PC-9 (cell line): Measurements from ENCODE around the gene NAA50. TPM values are rescaled to one million over a fixed set of nuclear protein-coding genes. Genes with fewer than 3 reads are reported as not detected.

Experiments
- BruUV-seq: library from RNA; stranded (reverse); fragments of 400-500 nt; replicated peaks from 2 replicates; lab custom pipeline; 2021; lab: Mats Ljungman, UMichigan
- CTCF ChIA-PET: fragments of 300-600 bp; sonication (Branson Sonifier 250); formaldehyde crosslinking; loops from one replicate; lab custom pipeline; 2022; ENCODE audit warnings: antibody characterized with exemption; lab: Charles Lee
- POLR2A ChIA-PET: fragments of 300-600 bp; sonication (Branson Sonifier 250); formaldehyde crosslinking; loops from one replicate; lab custom pipeline; 2022; ENCODE audit warnings: antibody characterized with exemption; ENCODE audit not compliant: unreplicated experiment; lab: Charles Lee
- DNase-seq, 2 experiments: peaks; one replicate each; pipeline versions ENCODE4 v3.0.0 to v3.0.0-alpha.2; 2015 to 2022; ENCODE audit warnings: mixed read lengths in 1 of 2
- H2AFZ ChIP-seq: fragments of 200-600 bp; sonication (generic); 2 replicates; pipeline ENCODE4 v1.8.1; 2017; ENCODE audit warnings: antibody characterized with exemption
- H3F3A ChIP-seq: fragments of 200-600 bp; sonication (generic); 2 replicates; pipeline ENCODE4 v1.8.1; 2017; ENCODE audit warnings: antibody characterized with exemption, mild to moderate bottlenecking, low read depth; ENCODE audit not compliant: insufficient read depth
- H3K27ac ChIP-seq: fragments of 200-600 bp; sonication (generic); 2 replicates; pipeline ENCODE4 v1.6.1; 2016; ENCODE audit warnings: mixed run types
- H3K27me3 ChIP-seq: fragments of 200-600 bp; sonication (generic); 2 replicates; pipeline ENCODE4 v1.6.1; 2016; ENCODE audit warnings: low read depth, mixed run types; ENCODE audit not compliant: insufficient read depth
- H3K36me3 ChIP-seq: fragments of 200-600 bp; sonication (generic); 2 replicates; pipeline ENCODE4 v1.6.1; 2016; ENCODE audit warnings: low read depth, mixed run types
- H3K4me1 ChIP-seq: fragments of 200-600 bp; sonication (generic); replicated peaks from 2 replicates; pipeline ENCODE4 v1.6.1; 2016; ENCODE audit warnings: mixed run types; ENCODE audit not compliant: insufficient read depth
- H3K4me2 ChIP-seq: fragments of 200-600 bp; sonication (generic); 2 replicates; pipeline ENCODE4 v1.6.1; 2017; ENCODE audit warnings: mixed run types
- H3K4me3 ChIP-seq: fragments of 200-600 bp; sonication (generic); 2 replicates; pipeline ENCODE4 v1.6.1; 2016; ENCODE audit warnings: mixed run types
- H3K79me2 ChIP-seq: fragments of 200-600 bp; sonication (generic); 2 replicates; pipeline ENCODE4 v1.6.1; 2017; ENCODE audit warnings: low read depth, mixed run types
- H3K9me2 ChIP-seq: fragments of 200-600 bp; sonication (generic); 2 replicates; pipeline ENCODE4 v1.8.1; 2017; ENCODE audit warnings: mild to moderate bottlenecking; ENCODE audit not compliant: insufficient read depth
- H3K9me3 ChIP-seq: fragments of 200-600 bp; sonication (generic); 2 replicates; pipeline ENCODE4 v1.8.1; 2016; ENCODE audit warnings: low read depth; ENCODE audit not compliant: insufficient read depth
- H4K20me1 ChIP-seq: fragments of 200-600 bp; sonication (generic); 2 replicates; pipeline ENCODE4 v1.8.1; 2017; ENCODE audit not compliant: insufficient read depth
- EZH2 ChIP-seq: fragments of 200-600 bp; sonication (generic); IDR thresholded peaks from 2 replicates; pipeline ENCODE4 v1.8.0; 2017; ENCODE audit warnings: antibody characterized with exemption, low read depth
- intact Hi-C: fragments of 100-400 bp; cut with micrococcal nuclease; formaldehyde crosslinking; loops from one replicate; pipeline ENCODE4 v1.10.0; 2022; ENCODE audit not compliant: unreplicated experiment
- total RNA-seq: library from RNA; stranded (reverse); gene quantifications from 2 replicates; pipeline ENCODE4 v1.2.3, GENCODE V29; 2021
- TF ChIP-seq, protein P1 (sequence below): fragments of 200-600 bp; sonication (generic); conservative IDR thresholded peaks from 2 replicates; pipeline ENCODE4 v1.6.1; 2017; ENCODE audit warnings: mixed run types, antibody characterized with exemption, mild to moderate bottlenecking, moderate library complexity

Gene NAA50
- total RNA-seq, 1 experiment from 2014 or later, result 221 TPM

DNA sequence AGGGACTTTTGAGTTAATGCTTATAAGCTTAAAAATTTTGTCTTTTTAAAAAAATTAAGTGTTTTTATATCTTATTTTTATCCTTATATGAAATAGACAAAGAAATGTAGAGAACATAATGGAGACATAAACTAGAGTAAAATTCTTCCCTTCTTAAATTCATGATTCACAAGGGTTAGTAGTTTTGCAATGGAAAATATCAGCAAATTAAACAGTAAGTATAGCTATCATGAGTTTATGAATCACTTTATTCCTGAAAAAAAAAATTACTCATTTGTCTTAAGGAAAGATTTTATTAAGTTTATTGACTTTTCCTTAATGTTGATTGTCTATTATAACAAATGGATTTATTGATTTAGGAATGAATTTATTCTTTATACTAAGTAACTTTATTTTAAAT lies 5.1 kb upstream of the NAA50 start:
- POLR2A ChIA-PET, result no interaction called here
- no peaks in the 10 kb centered on the region for H3K36me3 ChIP-seq

DNA sequence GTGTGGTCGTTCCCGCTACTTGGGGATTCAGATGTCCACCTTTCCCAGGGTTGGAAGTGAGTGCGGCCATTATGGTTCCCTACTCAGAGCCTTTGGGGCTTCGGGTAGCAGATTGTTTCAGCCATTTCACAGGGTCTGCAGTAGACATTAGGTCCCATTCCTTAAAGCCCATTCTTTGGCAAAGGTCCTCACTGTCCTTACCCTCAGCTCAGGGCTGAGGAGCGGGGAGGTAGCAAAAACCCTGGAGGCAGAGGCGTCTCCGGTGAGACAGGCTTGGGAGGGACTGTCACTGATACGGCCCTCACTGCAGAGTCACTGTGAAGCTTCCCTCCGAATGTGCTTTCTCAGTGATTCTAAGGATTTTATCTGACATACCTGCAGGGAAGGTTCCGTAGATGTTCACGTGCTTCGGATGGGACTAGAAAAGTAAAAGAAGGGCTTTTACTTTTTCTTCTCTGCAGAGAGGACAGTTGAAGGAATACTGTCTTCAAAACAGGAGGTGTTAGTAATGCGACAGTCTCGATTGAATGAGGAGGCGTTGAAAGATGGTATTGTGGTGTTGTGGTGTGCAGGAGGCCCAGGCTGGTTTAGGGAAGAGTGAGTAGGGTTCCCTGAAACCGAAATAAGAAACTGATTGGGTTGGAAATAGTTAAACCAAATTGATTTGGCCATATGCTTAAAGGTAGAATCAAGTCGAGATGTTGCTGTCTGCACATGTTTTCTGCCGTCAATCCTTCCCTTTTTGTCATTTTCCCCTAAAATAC lies 1.4 kb upstream of the NAA50 start:
- Histone ChIP-seq H2AFZ (peak overlapping the region; percentile 99), H3K27me3 (no peaks in the 10 kb centered on the region), H3F3A (peaks cover 10% of the 10 kb centered on the region; the same call in 1 of the 2 replicates), H3K9me3 (no peaks in the 10 kb centered on the region), H3K4me1 (peaks cover 36% of the 10 kb centered on the region), H3K4me3 (peak overlapping the region; percentile 77), H3K4me2 (peak overlapping the region; percentile 96), H3K79me2 (peaks cover 66% of the 10 kb centered on the region), H4K20me1 (peaks cover 24% of the 10 kb centered on the region), H3K27ac (peak overlapping the region; percentile 49), H3K9me2 (no peaks in the 10 kb centered on the region), H3K36me3 (no peaks in the 10 kb centered on the region; the same call in 1 of the 2 replicates)
- no peak for TF ChIP-seq EZH2
- TF ChIP-seq, protein P1, sequence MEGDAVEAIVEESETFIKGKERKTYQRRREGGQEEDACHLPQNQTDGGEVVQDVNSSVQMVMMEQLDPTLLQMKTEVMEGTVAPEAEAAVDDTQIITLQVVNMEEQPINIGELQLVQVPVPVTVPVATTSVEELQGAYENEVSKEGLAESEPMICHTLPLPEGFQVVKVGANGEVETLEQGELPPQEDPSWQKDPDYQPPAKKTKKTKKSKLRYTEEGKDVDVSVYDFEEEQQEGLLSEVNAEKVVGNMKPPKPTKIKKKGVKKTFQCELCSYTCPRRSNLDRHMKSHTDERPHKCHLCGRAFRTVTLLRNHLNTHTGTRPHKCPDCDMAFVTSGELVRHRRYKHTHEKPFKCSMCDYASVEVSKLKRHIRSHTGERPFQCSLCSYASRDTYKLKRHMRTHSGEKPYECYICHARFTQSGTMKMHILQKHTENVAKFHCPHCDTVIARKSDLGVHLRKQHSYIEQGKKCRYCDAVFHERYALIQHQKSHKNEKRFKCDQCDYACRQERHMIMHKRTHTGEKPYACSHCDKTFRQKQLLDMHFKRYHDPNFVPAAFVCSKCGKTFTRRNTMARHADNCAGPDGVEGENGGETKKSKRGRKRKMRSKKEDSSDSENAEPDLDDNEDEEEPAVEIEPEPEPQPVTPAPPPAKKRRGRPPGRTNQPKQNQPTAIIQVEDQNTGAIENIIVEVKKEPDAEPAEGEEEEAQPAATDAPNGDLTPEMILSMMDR, result no peak
- ChIA-PET POLR2A (interaction anchor here (0.6 to 0.7 kb wide), 2 partner anchors 14 to 102 kb away, joined by 4 to 9 read pairs; no protein-coding TSS in a partner anchor), CTCF (no interaction called here)
- intact Hi-C loops, result loop anchor here (1.0 to 5.0 kb wide), 4 partner anchors 36 to 310 kb away; partner anchors contain the start of genes CCDC191 and QTRT2
- TSS peak; percentile 51 for BruUV-seq
- peak in 1 of 2 experiments; percentile 30 for DNase-seq

More for the DNA sequence above, 5.1 kb upstream of the NAA50 start:
- intact Hi-C loops, result no loop called here
- peaks cover 5% of the 10 kb centered on the region; the same call in 1 of the 2 replicates for H3F3A ChIP-seq
- no peak for TF ChIP-seq EZH2
- TF ChIP-seq, protein P1, result no peak
- peaks cover 31% of the 10 kb centered on the region for H3K79me2 ChIP-seq
- H3K9me3 ChIP-seq, result no peaks in the 10 kb centered on the region
- no peak overlapping the region for H3K4me2 ChIP-seq
- DNase-seq, result no peak
- H3K27ac ChIP-seq, result no peak overlapping the region
- H4K20me1 ChIP-seq, result no peaks in the 10 kb centered on the region
- H3K9me2 ChIP-seq, result no peaks in the 10 kb centered on the region
- no peaks in the 10 kb centered on the region for H3K27me3 ChIP-seq
- H3K4me1 ChIP-seq, result peaks cover 15% of the 10 kb centered on the region
- BruUV-seq, result no TSS peak
- no peak overlapping the region for H3K4me3 ChIP-seq
- no peak overlapping the region for H2AFZ ChIP-seq
- CTCF ChIA-PET, result no interaction called here

DNA sequence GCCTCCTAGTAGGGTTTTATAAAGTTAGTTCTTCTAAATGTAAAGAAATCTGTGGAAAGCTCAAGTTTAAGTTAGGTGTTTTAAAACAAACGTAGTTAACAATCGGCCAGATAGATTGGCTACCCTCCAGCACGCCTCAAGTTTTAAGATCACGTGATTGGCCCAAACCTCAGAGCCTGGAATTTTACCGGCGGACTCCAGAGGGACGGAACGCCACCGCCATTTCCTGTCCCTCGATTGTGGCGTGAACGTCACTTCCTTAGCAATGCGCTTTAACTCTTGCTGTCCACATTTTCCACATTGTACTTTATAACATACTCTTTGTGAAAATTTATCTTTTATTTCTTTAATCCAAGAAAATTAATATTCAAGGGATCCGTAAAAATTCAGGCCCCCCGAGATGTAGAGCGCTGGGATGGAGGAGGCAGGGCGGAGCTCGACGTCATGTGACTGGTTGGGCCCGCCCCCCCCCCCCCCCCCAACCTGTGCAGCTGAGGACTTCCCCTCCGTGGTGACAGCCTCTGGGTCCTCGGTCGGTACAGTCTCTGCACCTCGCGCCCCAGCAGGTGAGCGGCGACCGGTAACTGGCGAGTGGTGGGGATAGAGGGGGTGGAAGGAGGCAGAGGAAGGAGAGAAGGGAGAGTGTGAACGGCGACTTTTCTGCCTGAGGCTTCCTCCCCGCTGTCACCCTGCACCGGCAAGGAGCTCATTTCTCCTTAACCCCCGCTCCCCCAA lies 666 bp upstream of the NAA50 start, which contains the start of gene ATP6V1A:
Gene ATP6V1A (plus strand): TSS at position 488 of the 735 bp plus-strand sequence. CDS start 31,719 bp downstream, outside the sequence.
- intact Hi-C loops, result loop anchor here (1.0 to 5.0 kb wide), 5 partner anchors 37 to 311 kb away; partner anchors contain the start of genes CCDC191, QTRT2 and USF3

More for the DNA sequence above, 666 bp upstream of the NAA50 start, which contains the start of gene ATP6V1A:
- Histone ChIP-seq H3K79me2 (peaks cover 71% of the 10 kb centered on the region), H3K36me3 (no peaks in the 10 kb centered on the region; the same call in 1 of the 2 replicates), H3K9me2 (no peaks in the 10 kb centered on the region), H2AFZ (peak within 1 kb of the TSS; percentile 99), H3K27me3 (no peaks in the 10 kb centered on the region), H3K27ac (peak within 1 kb of the TSS; percentile 98), H4K20me1 (peaks cover 30% of the 10 kb centered on the region), H3K4me1 (peaks cover 43% of the 10 kb centered on the region), H3K4me3 (peak within 1 kb of the TSS; percentile 77), H3K9me3 (no peaks in the 10 kb centered on the region), H3F3A (peaks cover 10% of the 10 kb centered on the region; the same call in 1 of the 2 replicates), H3K4me2 (peak within 1 kb of the TSS; percentile 96)
- no peak for TF ChIP-seq EZH2
- TF ChIP-seq, protein P1, result no peak
- ChIA-PET CTCF (interaction anchor here (0.5 kb wide), 1 partner anchor 1765 kb away, joined by 4 read pairs; no protein-coding TSS in a partner anchor), POLR2A (interaction anchor here (0.5 to 0.7 kb wide), 8 partner anchors 13 to 1907 kb away, joined by 3 to 21 read pairs (median 4); no protein-coding TSS in a partner anchor)
- no TSS peak for BruUV-seq
- peak; percentile 86 to 89 for DNase-seq
